ENCODE measurements around the gene ABCA5.
"Not testable (repeated sequence)": the region's sequence is repeated elsewhere in the genome, so short reads cannot be mapped to it uniquely, and the experiment has no call there.

Gene ABCA5

DNA sequence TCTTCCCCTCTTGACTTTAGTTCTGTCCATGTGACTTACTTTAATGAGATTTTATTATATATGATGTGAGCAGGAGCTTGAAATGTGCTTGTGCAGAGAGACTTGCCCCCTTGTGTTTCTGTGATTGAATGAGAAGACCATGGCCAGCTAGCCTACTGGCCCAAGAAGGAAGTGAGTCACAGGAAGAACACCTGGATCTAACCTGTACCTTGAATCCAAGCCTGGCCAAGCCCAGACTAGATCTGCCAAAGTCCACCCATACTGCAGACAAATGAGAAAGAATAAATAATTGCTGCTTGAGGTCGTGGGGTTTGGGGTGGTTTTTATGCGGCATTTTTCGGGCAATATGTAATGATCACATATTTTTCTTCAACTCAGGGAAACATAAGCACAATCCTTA lies 107.9 kb downstream of the ABCA5 start:
- no peak overlapping the region for H3K4me3 ChIP-seq (ENCODE audit: low read depth, low read length)
- TF ChIP-seq, protein P1, sequence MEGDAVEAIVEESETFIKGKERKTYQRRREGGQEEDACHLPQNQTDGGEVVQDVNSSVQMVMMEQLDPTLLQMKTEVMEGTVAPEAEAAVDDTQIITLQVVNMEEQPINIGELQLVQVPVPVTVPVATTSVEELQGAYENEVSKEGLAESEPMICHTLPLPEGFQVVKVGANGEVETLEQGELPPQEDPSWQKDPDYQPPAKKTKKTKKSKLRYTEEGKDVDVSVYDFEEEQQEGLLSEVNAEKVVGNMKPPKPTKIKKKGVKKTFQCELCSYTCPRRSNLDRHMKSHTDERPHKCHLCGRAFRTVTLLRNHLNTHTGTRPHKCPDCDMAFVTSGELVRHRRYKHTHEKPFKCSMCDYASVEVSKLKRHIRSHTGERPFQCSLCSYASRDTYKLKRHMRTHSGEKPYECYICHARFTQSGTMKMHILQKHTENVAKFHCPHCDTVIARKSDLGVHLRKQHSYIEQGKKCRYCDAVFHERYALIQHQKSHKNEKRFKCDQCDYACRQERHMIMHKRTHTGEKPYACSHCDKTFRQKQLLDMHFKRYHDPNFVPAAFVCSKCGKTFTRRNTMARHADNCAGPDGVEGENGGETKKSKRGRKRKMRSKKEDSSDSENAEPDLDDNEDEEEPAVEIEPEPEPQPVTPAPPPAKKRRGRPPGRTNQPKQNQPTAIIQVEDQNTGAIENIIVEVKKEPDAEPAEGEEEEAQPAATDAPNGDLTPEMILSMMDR (IDR thresholded peaks at IDR 0.05; ENCODE audit: borderline replicate concordance, insufficient read depth, low read depth, low read length): no peak

DNA sequence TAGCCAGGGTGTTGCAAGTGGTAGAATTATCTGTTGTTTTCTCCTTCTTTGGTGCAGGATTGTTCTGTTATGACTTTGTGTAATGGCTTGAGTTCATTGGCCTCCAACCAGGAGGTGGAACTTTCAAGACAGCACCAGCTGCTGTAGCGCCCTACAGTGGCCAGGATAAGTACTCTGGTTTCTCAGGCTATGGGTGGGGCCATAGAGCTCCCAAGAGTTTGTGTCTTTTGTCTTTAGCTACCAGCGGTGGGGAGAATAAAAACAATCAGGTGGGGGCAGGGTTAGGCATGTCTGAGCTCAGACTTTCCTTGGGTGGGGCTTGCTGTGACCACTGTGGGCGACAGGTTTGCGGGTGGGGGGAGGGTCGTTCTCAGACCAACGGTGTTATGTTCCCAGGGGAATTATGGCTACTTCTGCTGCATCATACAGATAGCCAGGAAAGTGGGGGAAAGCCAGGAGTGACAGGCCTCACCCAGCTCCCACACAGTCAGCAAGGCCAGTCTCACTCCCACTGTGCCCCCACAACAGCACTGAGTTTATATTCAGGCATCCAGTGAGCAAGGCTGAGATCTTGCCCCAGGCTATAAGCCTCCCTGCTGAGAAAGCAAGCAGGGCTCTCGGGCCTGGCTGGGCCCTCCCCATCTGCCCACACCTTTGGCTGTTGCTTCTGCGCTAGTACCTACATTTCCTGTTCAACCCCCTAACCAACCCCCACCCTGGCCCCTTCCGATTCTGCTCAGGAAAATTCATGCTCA lies 113.7 kb downstream of the ABCA5 start:
- H3K4me3 ChIP-seq (ENCODE audit: low read depth, low read length): no peak overlapping the region
- TF ChIP-seq, protein P1 (IDR thresholded peaks at IDR 0.05; ENCODE audit: borderline replicate concordance, insufficient read depth, low read depth, low read length): no peak

DNA sequence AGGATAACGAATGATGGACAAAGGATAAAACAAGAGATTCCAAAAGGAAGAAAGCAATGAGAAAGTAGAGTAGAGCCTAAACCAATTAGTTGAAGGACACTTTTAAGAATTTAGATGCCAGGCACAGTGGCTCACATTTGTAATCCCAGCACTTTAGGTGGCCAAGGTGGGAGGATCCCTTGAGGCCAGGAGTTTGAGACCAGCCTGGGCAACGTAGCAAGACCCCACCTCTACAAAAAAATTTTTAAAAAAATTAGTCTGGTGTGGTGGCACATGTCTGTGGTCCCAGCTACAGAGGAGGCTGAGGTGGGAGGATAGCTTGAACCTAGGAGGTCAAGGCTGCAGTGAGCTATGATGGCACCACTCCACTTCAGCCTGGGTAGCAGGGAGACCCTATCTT lies 118.3 kb downstream of the ABCA5 start:
- TF ChIP-seq, protein P1 (IDR thresholded peaks at IDR 0.05; ENCODE audit: borderline replicate concordance, insufficient read depth, low read depth, low read length): no peak
- no peak overlapping the region for H3K4me3 ChIP-seq (ENCODE audit: low read depth, low read length)

DNA sequence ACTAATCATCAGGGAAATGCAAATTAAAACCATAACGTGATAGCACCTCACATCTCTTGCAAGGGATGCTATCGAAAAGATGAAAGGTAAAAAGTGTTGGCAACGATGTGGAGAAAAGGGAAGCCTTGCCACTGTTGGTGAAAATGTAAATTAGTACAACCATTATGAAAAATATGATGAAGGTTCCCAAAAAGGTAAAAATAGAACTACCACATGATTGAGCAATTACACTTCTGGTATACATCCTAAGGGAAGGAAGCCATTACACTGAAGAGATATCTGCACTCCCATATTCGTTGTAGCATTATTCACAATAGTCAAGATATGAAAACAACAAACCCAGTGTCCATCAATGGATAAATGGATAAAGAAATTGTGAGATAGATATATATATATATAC lies 119.8 kb downstream of the ABCA5 start:
- no peak overlapping the region for H3K4me3 ChIP-seq (ENCODE audit: low read depth, low read length)
- TF ChIP-seq, protein P1 (IDR thresholded peaks at IDR 0.05; ENCODE audit: borderline replicate concordance, insufficient read depth, low read depth, low read length): no peak

DNA sequence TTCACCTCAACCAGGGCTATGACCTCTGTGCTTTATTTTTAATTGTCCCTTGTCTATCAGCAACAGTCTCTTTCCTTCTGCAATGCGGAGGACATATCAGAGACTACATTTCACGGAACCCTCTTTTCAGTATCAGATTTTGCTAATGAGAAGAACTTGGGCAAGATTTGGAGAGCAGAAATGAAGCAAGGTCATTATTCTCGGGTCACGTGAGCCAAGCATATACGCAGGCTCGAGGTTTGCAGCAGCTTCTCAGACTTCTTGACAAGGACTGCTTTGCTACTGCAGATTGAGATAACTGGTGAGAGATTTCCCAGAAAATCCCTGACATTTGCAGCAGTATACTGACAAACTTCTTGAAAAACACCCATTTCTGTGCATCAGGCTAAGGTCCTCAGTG lies 128.7 kb downstream of the ABCA5 start:
- H3K4me3 ChIP-seq (ENCODE audit: low read depth, low read length): no peak overlapping the region
- TF ChIP-seq, protein P1 (IDR thresholded peaks at IDR 0.05; ENCODE audit: borderline replicate concordance, insufficient read depth, low read depth, low read length): no peak

DNA sequence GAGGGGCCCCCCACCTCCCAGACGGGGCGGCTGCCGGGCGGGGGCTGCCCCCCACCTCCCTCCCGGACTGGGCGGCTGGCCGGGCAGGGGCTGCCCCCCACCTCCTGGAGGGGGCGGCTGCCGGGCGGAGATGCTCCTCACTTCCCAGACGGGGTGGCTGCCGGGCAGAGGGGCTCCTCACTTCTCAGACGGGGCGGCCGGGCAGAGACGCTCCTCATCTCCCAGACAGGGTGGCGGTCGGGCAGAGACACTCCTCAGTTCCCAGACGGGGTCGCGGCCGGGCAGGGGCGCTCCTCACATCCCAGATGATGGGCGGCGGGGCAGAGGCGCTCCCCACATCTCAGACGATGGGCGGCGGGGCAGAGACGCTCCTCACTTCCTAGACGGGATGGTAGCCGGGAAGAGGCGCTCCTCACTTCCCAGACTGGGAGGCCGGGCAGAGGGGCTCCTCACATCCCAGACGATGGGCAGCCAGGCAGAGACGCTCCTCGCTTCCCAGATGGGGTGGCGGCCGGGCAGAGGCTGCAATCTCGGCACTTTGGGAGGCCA lies 130.8 kb downstream of the ABCA5 start:
- not testable (repeated sequence) for H3K4me3 ChIP-seq (ENCODE audit: low read depth, low read length)

Data from GM12875 (cell line).